Placental epithelial cell (primary cell): Measurements from ENCODE around the gene CXCL12. TPM values are rescaled to one million over a fixed set of nuclear protein-coding genes. Genes with fewer than 3 reads are reported as not detected.

Source experiments
- total RNA-seq: library from RNA; depleted of rRNA; stranded (reverse); fragments of >200 nt; gene quantifications from 2 replicates; pipeline ENCODE4 v1.2.3, GENCODE V29; 2012

The CXCL12 gene
- total RNA-seq = 0.79 TPM in 1 of 2 replicates, not detected in the other

GRCh38 chr10:44385026-44385695, at the start of gene CXCL12:
CXCL12 (minus strand) TSS chr10:44385097; CDS start chr10:44385005, 92 bp downstream.

